Pulmonary artery endothelial cell (primary cell): ENCODE data around the gene LIPK. TPM values are rescaled to one million over a fixed set of nuclear protein-coding genes. Genes with fewer than 3 reads are reported as not detected.

Experiments used
- DNase-seq: peaks from one replicate; pipeline ENCODE4 v3.0.0-alpha.2; 2011; ENCODE audit warnings: low read depth, low spot score
- total RNA-seq: library from RNA; depleted of rRNA; stranded (reverse); fragments of >200 nt; gene quantifications from 2 replicates; pipeline ENCODE4 v1.2.3, GENCODE V29; 2014

The LIPK gene
- total RNA-seq, 1 donor from 2014 or later = not detected

DNA sequence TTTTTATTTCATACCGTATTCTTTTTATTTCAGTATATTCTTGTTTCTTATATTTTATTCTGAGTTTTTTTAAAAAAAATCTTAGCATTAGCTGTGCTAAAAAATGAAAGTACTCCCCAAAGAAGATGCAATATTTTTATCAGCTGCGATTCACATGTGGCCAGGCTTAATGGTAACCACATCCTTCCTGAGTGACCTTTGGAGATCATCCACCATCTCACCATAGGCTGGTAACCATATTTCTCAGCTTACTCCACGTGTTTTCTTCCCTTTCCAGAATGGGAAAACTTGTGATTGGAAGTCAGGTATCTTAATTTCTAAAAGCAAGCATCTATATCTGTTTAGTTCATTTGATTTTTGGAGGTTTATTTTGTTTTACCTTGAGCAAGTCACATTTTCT lies 77.7 kb downstream of the LIPK start:
- no peak for DNase-seq

DNA sequence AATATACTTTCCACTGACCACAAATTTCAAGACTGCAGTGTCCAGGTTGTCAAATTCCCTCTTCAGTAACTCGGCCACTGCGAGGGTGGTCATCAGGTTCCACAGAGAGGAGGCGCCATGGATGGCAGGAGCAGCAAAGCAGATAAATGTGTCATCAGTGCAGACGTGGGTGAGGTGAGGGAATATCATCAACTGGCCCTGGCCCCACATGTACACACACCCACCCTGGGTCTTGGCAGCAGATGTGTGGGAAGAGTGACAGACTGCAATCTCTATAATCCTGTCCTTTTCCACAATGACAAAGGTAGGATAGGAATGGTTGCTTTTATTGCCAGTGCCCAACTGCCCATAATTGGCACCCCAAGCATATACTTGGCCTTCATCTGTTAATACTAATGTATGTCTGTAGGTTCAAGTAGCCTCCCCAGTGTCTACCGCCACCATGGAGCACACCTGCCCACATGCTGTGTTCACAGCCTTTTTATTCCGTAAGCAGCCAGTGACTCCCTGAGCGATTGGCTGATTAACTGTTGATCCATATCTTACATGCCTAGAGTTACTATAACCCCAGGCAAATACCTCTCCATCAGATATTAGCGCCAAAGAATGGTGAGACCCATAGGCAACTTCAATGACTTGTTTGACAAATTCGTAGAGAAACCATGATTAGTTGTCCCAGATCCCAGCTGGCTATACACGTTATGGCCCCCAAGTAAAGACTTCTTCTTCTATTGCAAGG lies 80.2 kb downstream of the LIPK start:
- DNase-seq = no peak

DNA sequence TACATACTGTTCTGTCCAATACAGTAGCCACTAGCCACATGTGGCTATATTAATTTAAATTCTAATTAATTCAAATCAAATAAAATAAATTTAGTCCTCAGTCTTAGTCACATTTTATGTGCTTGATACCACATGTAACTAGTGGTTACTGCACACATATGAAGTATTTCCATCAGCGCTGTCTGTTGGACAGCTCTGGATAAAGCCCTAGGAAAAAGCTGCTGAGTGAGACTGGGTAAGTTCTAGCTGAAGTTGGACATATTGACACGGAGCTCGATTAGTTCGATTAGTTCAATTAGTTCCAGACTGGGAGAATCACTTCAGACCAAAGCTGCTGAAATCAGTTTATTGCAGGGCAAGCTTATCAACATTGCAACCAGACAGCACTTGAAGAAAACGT lies 81.4 kb downstream of the LIPK start:
- DNase-seq = no peak

DNA sequence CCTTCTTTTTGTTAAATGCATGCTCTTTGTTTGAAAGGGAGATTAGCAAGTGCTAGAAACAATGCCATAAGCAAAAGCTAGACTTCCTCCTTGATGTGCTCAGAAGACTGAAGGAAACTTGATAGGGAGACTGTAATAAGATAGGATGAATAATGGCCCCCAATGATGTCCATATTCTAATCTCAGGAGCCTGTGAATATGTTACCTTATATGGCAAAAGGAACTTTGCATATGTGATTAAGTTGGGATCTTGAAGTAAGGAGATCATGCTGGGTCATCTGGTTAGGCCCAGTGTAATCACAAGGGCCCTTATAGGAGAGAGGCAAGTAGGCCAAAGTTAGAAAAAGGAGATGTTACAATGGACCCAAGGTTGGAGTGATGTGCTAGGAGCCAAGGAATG lies 82.9 kb downstream of the LIPK start:
- DNase-seq = no peak

DNA sequence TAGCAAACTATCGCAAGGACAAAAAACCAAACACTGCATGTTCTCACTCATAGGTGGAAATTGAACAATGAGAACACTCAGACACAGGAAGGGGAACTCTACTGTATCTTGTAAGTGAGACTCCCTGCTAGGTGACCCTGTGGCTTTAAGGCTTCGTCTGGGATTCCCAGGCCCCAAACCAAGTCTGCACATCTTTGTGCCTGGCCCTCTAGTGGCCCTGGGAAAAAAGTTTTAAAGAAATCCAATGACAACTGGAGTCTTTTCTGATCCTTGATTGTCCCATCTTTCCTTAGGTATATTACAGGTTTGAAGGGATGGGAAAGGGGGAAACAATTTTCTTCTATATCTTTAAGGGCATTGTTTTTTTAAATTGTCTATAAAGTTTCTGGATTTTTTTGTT lies 85.9 kb downstream of the LIPK start:
- DNase-seq = no peak

DNA sequence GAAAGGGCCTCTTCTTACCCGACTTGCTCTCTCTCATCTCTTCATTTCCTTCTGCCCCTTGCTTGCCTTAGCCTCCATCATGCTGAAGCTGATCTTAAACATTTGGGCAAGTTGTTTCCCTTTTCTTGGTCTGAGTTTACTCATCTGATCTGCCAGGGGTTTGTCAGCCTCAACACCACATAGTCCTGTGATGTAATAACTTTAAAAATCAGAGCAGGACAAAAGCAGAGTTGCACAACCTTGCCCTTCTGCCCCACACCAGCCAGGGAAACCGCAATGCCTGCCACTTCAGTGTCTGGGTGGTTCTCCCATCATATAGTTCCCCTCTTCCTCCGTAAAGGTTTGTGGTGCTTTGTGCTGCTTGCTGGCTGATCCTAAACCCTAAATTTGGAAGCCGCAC lies 86.6 kb downstream of the LIPK start:
- DNase-seq = no peak

DNA sequence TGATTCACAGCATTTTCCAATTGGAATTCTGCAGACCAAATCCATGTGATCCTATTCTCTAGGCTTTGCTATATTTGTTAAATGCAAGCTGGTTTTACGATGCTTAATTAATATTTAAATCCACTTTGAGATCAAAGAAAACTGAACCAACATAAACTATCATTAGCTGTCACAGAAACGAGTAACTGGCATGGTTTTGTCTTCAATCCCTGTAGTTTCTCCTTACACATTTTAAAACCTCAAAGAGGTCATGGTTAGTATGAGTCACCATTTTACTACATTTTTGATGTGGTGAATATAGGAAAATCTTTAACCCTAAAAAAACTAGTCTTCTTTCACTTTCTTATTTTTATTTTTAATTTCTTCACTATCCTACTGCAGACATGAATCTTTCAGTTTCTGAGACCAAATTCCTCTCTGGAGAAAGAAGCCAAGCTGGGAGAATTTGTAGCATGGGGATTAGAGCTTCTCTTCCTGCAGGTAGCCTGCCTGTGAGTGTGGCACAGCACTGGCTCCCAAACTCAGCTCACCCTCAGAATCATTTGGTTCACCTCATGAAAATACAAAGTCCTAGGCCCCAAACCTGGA lies 87.8 kb downstream of the LIPK start:
- no peak for DNase-seq

DNA sequence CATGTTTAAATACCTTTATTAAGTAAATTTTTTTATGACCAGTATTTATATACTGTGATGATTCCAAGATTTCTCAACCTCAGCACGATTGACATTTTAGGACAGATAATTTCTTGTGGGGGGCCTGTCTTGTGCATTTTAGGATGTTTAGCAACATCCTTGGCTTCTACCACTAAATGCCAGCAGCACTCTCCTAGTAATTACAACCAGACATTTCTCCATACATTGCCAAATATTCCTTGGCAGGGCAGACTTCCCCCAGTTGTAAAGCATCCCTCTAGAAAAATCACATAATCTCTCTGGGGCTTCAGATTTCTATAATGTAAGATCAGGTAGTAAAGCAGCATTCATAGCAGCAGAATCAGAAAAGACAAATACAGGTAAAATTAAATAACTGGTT lies 88.7 kb downstream of the LIPK start:
- DNase-seq = no peak

DNA sequence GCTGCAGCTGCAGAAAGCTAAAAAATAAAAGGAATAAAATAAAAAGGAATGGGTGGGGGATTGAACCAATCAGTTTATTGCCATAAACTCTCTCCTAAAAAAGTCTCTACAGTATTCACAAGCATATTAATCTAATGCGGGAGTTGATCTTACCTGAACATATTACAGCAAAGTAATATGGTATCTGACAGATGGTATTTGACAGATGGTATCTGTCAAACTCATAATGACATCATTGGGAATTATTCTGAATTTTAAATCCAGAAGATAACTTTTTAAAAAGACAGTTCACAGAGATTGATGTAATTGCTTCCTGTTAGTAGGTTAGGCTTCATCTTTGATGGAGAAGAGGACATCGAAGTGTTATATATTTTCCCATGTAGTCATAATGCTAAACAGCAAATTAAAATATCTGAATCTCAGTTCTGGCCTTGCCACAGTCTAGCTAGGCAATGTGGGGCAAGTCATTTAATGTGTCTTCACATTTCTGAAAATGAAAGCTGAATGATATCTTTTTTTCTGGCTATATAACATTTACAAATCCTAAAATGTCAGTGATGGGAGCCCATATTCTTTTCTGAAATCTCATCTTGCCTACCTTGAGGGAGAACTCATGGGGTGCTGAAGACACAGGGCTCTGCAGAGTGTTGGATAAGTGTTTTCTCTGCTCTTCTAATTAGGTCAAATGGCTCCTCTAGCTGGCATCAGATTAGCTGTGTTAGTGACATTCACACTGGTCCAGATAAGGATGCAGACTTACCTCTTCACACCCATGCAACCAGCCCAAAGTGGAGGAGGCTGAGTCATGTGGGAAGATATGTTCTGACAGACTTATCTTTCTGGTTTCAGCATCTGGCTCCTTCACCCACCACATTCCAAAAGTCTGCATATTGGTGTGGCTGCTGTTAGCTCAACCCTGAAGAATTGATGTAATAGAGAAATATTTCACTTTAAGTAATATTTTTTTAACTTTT lies 94.4 kb downstream of the LIPK start:
- DNase-seq = no peak

Other genes with a start within 250 kb of the LIPK start
- 2.2 and 7.1 TPM in 2 replicates for gene RNLS, start 122.9 kb upstream of the LIPK start, total RNA-seq
- gene LIPJ, start 119.5 kb upstream of the LIPK start, total RNA-seq = 0.21 TPM in 1 of 2 replicates, not detected in the other
- not detected in 2 replicates for gene LIPF, start 41.8 kb upstream of the LIPK start, total RNA-seq
- not detected in 2 replicates for gene LIPN, start 53.8 kb downstream of the LIPK start, total RNA-seq
- not detected in 2 replicates for gene LIPM, start 96.5 kb downstream of the LIPK start, total RNA-seq
- not detected in 2 replicates for gene ANKRD22, start 145.6 kb downstream of the LIPK start, total RNA-seq
- gene STAMBPL1, start 174.0 kb downstream of the LIPK start, total RNA-seq = 1.6 and 6.4 TPM in 2 replicates
- 12.3 and 26.9 TPM in 2 replicates for gene ACTA2, start 246.5 kb downstream of the LIPK start, total RNA-seq